ENCODE measurements around the gene PTPRM. TPM values are rescaled to one million over a fixed set of nuclear protein-coding genes. Genes with fewer than 3 reads are reported as not detected.

PTPRM gene
- total and polyA plus RNA-seq, 2 donors (not counting 3 experiments of a cell fraction or from before 2014, with no cell fraction given) = 37.4 to 43.7 TPM

GRCh38 chr18:8301427-8302172, 734.5 kb downstream of the PTPRM start:
- CTCF ChIA-PET = no interaction called here

DNA sequence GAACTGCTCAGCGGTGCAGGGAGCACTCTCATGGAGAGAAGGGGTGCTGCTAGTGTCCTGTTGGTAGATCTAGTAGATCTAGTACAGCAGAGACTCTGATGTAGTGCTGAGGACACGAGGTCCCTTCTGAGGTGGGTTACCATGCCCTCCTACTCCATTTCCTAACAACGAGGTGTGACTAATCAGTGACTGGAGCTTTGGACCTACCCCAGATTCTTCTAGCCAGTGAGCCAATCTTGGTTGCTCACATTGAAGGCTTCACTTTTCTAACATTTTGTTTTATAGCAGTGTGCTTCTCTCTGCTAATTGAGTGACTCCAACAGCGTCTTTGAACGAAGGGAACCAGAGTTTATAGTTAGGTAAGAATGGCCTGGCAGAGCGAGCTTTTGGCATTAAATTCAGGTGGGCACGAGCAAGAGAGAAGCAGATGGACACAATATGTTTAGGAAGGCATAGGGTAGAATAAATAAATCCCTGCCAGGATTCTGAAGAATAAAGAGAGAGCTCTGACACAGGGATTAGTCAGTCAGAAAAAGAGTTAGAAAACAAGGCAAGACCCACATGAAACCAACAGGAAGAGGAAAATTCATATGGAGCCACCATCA, 736.1 kb downstream of the PTPRM start:
- FAIRE-seq (no peak), DNase-seq (ENCODE audit: low read depth, low spot score) (no peak)
- intact Hi-C loops (cut with micrococcal nuclease) = no loop called here
- Histone ChIP-seq H3K79me2 (ENCODE audit: control insufficient read depth, insufficient read depth, low read length) (no peaks in the 10 kb centered on the region), H2AFZ (ENCODE audit: low read depth, low read length) (no peak overlapping the region), H3K4me2 (ENCODE audit: insufficient read depth, low read length) (no peak overlapping the region), H3K9me3 (replicated peaks; ENCODE audit: control insufficient read depth, insufficient read depth, low read length) (no peaks in the 10 kb centered on the region), H3K9ac (replicated peaks; ENCODE audit: extremely low read depth, insufficient read depth, low read length) (no peak overlapping the region), H3K36me3 (ENCODE audit: control insufficient read depth in 2 of 2, extremely low read depth in 1 of 2, insufficient read depth in 2 of 2, low read length in 2 of 2) (no peaks in the 10 kb centered on the region), H3K4me3 (replicated peaks in 1 of 3; ENCODE audit: insufficient read depth in 1 of 3, low read depth in 1 of 3, low read length in 3 of 3) (no peak overlapping the region), H3K27me3 (ENCODE audit: control insufficient read depth in 2 of 2, insufficient read depth in 2 of 2, low read length in 2 of 2) (no peaks in the 10 kb centered on the region), H3K9me1 (replicated peaks; ENCODE audit: control insufficient read depth, extremely low read depth, insufficient read depth, low read length) (no peaks in the 10 kb centered on the region), H4K20me1 (replicated peaks; ENCODE audit: control insufficient read depth, extremely low read depth, insufficient read depth, low read length) (no peaks in the 10 kb centered on the region), H3K27ac (ENCODE audit: insufficient read depth, low read depth, low read length) (no peak overlapping the region), H3K4me1 (ENCODE audit: control insufficient read depth, extremely low read depth, insufficient read depth, low read length) (no peaks in the 10 kb centered on the region)
- POLR2A ChIA-PET = no interaction called here
- BruUV-seq (replicated peaks) = no TSS peak
- TF ChIP-seq POLR2AphosphoS5 (IDR thresholded peaks at IDR 0.05; ENCODE audit: insufficient read depth, low read depth, low read length) = no peak
- no peak for TF ChIP-seq MYC (IDR thresholded peaks at IDR 0.05; ENCODE audit: low read depth, low read length)
- TF ChIP-seq, protein P1, sequence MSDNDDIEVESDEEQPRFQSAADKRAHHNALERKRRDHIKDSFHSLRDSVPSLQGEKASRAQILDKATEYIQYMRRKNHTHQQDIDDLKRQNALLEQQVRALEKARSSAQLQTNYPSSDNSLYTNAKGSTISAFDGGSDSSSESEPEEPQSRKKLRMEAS (IDR thresholded peaks at IDR 0.05; ENCODE audit: insufficient read depth, insufficient read length) = no peak
- no peak for TF ChIP-seq GATA2 (IDR thresholded peaks at IDR 0.05; ENCODE audit: insufficient read depth, insufficient read length, low read depth, low read length)
- no peak for TF ChIP-seq POLR2A (IDR thresholded peaks at IDR 0.05; ENCODE audit: low read depth, low read length)
- no peak for TF ChIP-seq FOS (IDR thresholded peaks at IDR 0.05; ENCODE audit: borderline replicate concordance, insufficient read depth, low read length)
- TF ChIP-seq CTCF (IDR thresholded peaks at IDR 0.05; ENCODE audit: extremely low read depth in 1 of 2, insufficient read depth in 1 of 2, low read depth in 1 of 2, low read length in 2 of 2) = no peak
- TF ChIP-seq EZH2 (IDR thresholded peaks at IDR 0.05; ENCODE audit: borderline replicate concordance, low read depth, low read length, severe bottlenecking) = no peak
- TF ChIP-seq JUN (IDR thresholded peaks at IDR 0.05; ENCODE audit: borderline replicate concordance, insufficient read depth, insufficient read length, low read depth) = no peak
- CTCF ChIA-PET = no interaction called here
- dilution Hi-C loops (cut with MboI; ENCODE audit: extremely low pct_ligation_motif_present, low sequenced_read_pairs) = no loop called here

More at GRCh38 chr18:8301427-8302172, 734.5 kb downstream of the PTPRM start:
- H3K4me1 ChIP-seq (ENCODE audit: control insufficient read depth, extremely low read depth, insufficient read depth, low read length) = no peaks in the 10 kb centered on the region
- no peaks in the 10 kb centered on the region for H3K27me3 ChIP-seq (ENCODE audit: control insufficient read depth in 2 of 2, insufficient read depth in 2 of 2, low read length in 2 of 2)
- H3K9me3 ChIP-seq (replicated peaks; ENCODE audit: control insufficient read depth, insufficient read depth, low read length) = no peaks in the 10 kb centered on the region
- POLR2A ChIA-PET = no interaction called here
- H3K9me1 ChIP-seq (replicated peaks; ENCODE audit: control insufficient read depth, extremely low read depth, insufficient read depth, low read length) = no peaks in the 10 kb centered on the region
- no peak for TF ChIP-seq GATA2 (IDR thresholded peaks at IDR 0.05; ENCODE audit: insufficient read depth, insufficient read length, low read depth, low read length)
- no peak overlapping the region for H3K4me3 ChIP-seq (replicated peaks in 1 of 3; ENCODE audit: insufficient read depth in 1 of 3, low read depth in 1 of 3, low read length in 3 of 3)
- no peak overlapping the region for H3K4me2 ChIP-seq (ENCODE audit: insufficient read depth, low read length)
- H3K36me3 ChIP-seq (ENCODE audit: control insufficient read depth in 2 of 2, extremely low read depth in 1 of 2, insufficient read depth in 2 of 2, low read length in 2 of 2) = no peaks in the 10 kb centered on the region
- H3K9ac ChIP-seq (replicated peaks; ENCODE audit: extremely low read depth, insufficient read depth, low read length) = no peak overlapping the region
- BruUV-seq (replicated peaks) = no TSS peak
- intact Hi-C loops (cut with micrococcal nuclease) = no loop called here
- FAIRE-seq = no peak
- no peak overlapping the region for H3K27ac ChIP-seq (ENCODE audit: insufficient read depth, low read depth, low read length)
- DNase-seq (ENCODE audit: low read depth, low spot score) = no peak
- no peaks in the 10 kb centered on the region for H3K79me2 ChIP-seq (ENCODE audit: control insufficient read depth, insufficient read depth, low read length)
- no peak overlapping the region for H2AFZ ChIP-seq (ENCODE audit: low read depth, low read length)
- dilution Hi-C loops (cut with MboI; ENCODE audit: extremely low pct_ligation_motif_present, low sequenced_read_pairs) = no loop called here
- H4K20me1 ChIP-seq (replicated peaks; ENCODE audit: control insufficient read depth, extremely low read depth, insufficient read depth, low read length) = no peaks in the 10 kb centered on the region

Measured in endothelial cell of umbilical vein (primary cell).